Panc1 (cell line): ENCODE results near the gene CHST10.

ENCODE experiments used
- CTCF ChIP-seq: fragments of 450-650 bp; IDR thresholded peaks from 2 replicates; pipeline ENCODE4 v1.5.1; 2017; ENCODE audit warnings: mild to moderate bottlenecking
- POLR2AphosphoS5 ChIP-seq: IDR thresholded peaks from 2 replicates; pipeline ENCODE4 v1.6.1; 2012; ENCODE audit warnings: mild to moderate bottlenecking, low read depth, low read length, moderate library complexity
- SIN3A ChIP-seq: IDR thresholded peaks from 2 replicates; pipeline ENCODE4 v1.6.1; 2012; ENCODE audit warnings: low read depth, mild to moderate bottlenecking, low read length, moderate library complexity, borderline replicate concordance; ENCODE audit not compliant: insufficient read depth
- TCF7L2 ChIP-seq: IDR thresholded peaks from 2 replicates; pipeline ENCODE4 v1.6.1; 2011; ENCODE audit warnings: mild to moderate bottlenecking, low read depth, low read length, inconsistent platforms
- TF ChIP-seq, protein P1 (sequence below), 2 experiments: IDR thresholded peaks; 2 replicates each; pipeline ENCODE4 v1.6.1; 2011 to 2012; ENCODE audit warnings: low read depth in 2 of 2, control low read depth in 1 of 2, low read length in 1 of 2, mild to moderate bottlenecking in 1 of 2, moderate library complexity in 1 of 2; ENCODE audit not compliant: insufficient read depth in 1 of 2

DNA sequence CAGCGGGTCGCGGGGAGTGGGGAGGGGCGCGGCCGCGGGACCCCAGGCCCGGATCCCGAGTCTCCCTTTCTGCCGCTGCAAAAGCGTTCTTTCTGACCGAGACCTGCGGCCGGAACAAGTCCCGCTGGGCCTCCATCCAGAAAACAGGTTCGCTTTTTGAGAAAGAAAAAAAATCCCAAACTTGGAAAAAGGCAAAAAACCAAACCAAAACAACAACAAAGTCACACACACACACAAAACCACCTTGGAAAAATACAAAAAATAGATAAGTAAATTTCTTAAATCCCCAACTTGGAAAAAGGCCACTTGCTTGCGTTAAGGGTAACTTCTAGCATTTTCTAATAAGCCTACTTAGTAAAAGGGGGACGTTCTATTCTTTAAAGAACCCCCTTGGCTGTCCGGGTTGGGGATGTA is 250 bp upstream of the CHST10 start:
- TF ChIP-seq CTCF: no peak
- no peak for TF ChIP-seq POLR2AphosphoS5
- TF ChIP-seq SIN3A: no peak
- TF ChIP-seq, protein P1, sequence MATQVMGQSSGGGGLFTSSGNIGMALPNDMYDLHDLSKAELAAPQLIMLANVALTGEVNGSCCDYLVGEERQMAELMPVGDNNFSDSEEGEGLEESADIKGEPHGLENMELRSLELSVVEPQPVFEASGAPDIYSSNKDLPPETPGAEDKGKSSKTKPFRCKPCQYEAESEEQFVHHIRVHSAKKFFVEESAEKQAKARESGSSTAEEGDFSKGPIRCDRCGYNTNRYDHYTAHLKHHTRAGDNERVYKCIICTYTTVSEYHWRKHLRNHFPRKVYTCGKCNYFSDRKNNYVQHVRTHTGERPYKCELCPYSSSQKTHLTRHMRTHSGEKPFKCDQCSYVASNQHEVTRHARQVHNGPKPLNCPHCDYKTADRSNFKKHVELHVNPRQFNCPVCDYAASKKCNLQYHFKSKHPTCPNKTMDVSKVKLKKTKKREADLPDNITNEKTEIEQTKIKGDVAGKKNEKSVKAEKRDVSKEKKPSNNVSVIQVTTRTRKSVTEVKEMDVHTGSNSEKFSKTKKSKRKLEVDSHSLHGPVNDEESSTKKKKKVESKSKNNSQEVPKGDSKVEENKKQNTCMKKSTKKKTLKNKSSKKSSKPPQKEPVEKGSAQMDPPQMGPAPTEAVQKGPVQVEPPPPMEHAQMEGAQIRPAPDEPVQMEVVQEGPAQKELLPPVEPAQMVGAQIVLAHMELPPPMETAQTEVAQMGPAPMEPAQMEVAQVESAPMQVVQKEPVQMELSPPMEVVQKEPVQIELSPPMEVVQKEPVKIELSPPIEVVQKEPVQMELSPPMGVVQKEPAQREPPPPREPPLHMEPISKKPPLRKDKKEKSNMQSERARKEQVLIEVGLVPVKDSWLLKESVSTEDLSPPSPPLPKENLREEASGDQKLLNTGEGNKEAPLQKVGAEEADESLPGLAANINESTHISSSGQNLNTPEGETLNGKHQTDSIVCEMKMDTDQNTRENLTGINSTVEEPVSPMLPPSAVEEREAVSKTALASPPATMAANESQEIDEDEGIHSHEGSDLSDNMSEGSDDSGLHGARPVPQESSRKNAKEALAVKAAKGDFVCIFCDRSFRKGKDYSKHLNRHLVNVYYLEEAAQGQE (IDR thresholded peaks at IDR 0.05; ENCODE audit: insufficient read depth in 1 of 2, low read depth in 2 of 2, low read length in 1 of 2): no peak
- no peak for TF ChIP-seq TCF7L2
